BJ (cell line): ENCODE measurements around the gene IL20RA. TPM values are rescaled to one million over a fixed set of nuclear protein-coding genes. Genes with fewer than 3 reads are reported as not detected.

ENCODE experiments used
- CTCF ChIA-PET: fragments of 350-600 bp; formaldehyde crosslinking; extraction: SDS; loops from one replicate; lab custom pipeline; 2021; ENCODE audit warnings: antibody characterized with exemption, inconsistent platforms; lab: Yijun Ruan, JAX
- POLR2A ChIA-PET: fragments of 300-600 bp; sonication (Branson Sonifier 250); formaldehyde crosslinking; extraction: SDS; loops from one replicate; lab custom pipeline; 2021; ENCODE audit warnings: antibody characterized with exemption; lab: Charles Lee
- DNase-seq: peaks from one replicate; pipeline ENCODE4 v3.0.0-alpha.2; 2011; ENCODE audit warnings: low read depth
- H3K27me3 ChIP-seq: 2 replicates; pipeline ENCODE4 v1.6.0; 2011; ENCODE audit warnings: low read length; ENCODE audit not compliant: control insufficient read depth, insufficient read depth
- H3K36me3 ChIP-seq: 2 replicates; pipeline ENCODE4 v1.5.1; 2011; ENCODE audit warnings: low read length; ENCODE audit not compliant: control insufficient read depth, insufficient read depth
- H3K4me3 ChIP-seq: 2 replicates; pipeline ENCODE4 v1.5.1; 2011; ENCODE audit warnings: low read depth, mild to moderate bottlenecking, control low read depth, low read length
- CTCF ChIP-seq: IDR thresholded peaks from 2 replicates; pipeline ENCODE4 v1.5.1; 2011; ENCODE audit warnings: low read depth, mild to moderate bottlenecking, control low read depth, inconsistent platforms, low read length, moderate library complexity; ENCODE audit not compliant: insufficient read depth
- polyA plus RNA-seq: library from polyadenylated mRNA; depleted of rRNA; stranded (reverse); fragments of >200 nt; gene quantifications from 2 replicates; pipeline ENCODE4 v1.2.3, GENCODE V29; 2011

IL20RA gene
- polyA plus RNA-seq, 1 experiment = not detected

DNA sequence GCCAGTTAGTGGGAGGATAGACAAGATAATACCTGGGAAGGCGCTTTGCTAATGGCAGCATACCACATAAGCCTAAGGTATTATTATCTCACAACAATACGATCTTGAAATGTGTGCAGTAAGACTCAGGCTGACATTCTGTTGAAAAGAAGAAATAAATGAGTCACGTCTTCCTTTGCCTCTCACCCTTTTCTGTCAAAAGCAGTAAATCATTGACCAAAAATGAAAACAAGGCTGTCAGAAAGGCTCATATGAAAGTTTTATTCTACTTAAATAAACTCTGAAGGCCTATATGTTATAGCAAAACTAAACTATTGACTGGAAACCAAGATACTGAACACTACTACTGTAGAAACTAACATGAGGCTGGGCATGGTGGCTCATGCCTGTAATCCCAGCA lies 43.1 kb upstream of the IL20RA start:
- ChIA-PET CTCF (interaction anchor here (1.8 kb wide), 1 partner anchor 10 kb away, joined by 6 read pairs; no protein-coding TSS in a partner anchor), POLR2A (no interaction called here)
- TF ChIP-seq CTCF = no peak

DNA sequence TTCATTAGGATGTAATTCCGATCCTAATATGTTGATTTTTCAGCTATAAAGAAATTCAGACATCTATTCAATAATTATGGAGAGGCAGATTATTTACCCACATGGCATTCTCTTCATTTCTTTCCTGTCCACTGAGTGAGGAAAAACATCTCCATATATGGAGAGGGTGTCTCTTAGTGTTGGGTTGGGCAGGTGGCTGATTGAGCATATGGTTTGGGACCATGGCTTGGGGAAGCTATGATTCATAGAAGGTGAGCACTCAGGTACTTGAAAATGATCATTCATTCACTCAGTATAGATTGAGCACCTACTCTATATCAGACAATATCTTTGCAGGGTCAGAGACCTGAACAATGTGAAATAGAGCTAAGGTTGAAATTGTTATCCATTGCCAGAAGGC lies 41.3 kb upstream of the IL20RA start:
- ChIA-PET CTCF (interaction anchor here (1.1 to 1.3 kb wide), 3 partner anchors 8 to 228 kb away, joined by 3 to 5 read pairs (median 5); no protein-coding TSS in a partner anchor), POLR2A (interaction anchor here (0.7 kb wide), 1 partner anchor 49 kb away, joined by 3 read pairs; no protein-coding TSS in a partner anchor)
- H3K36me3 ChIP-seq = no peaks in the 10 kb centered on the region
- DNase-seq = no peak
- no peaks in the 10 kb centered on the region; the same call in 1 of the 2 replicates for H3K27me3 ChIP-seq
- no peak overlapping the region for H3K4me3 ChIP-seq
- no peak for TF ChIP-seq CTCF

More for the DNA sequence above, 43.1 kb upstream of the IL20RA start:
- DNase-seq = no peak
- H3K27me3 ChIP-seq = no peaks in the 10 kb centered on the region
- no peak overlapping the region for H3K4me3 ChIP-seq
- no peaks in the 10 kb centered on the region for H3K36me3 ChIP-seq

DNA sequence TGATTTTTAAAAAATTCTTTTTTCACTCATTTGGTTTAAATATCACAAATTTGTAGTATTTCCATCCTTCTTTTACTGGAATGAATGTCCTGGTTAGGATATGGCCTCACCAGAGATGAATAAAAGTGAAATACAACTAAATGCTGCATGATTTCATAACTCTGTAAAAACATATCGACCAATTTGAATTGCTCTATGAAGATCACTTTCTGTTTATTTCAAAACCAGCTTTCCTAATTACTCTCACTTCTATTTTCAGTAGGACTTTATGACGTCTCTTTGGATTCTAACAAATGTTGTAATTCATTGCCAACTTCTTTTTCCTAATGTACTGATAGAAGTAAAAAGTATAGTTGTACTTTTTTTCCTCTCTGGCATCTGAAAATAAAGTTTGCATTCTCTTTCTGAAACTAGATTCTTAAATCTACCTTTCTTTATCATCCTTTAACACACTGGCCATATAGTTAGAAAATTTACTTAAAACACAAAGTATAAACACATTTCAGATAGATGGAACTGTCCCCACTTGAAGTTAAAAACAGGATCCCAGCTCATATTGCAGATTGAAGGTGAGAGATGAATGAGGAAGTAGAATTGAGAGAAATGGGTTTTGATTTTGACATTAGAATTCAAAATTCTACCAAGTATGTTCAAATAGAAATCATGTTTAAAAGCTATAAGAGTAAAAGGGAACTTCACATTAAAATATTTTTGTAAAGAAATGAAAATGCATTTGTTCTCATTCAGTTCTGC lies 40.3 kb upstream of the IL20RA start:
- no peak for DNase-seq
- Histone ChIP-seq H3K4me3 (no peak overlapping the region), H3K36me3 (no peaks in the 10 kb centered on the region), H3K27me3 (no peaks in the 10 kb centered on the region; the same call in 1 of the 2 replicates)
- ChIA-PET POLR2A (interaction anchor here (0.7 kb wide), 1 partner anchor 48 kb away, joined by 3 read pairs; no protein-coding TSS in a partner anchor), CTCF (interaction anchor here (1.1 to 1.3 kb wide), 3 partner anchors 8 to 229 kb away, joined by 3 to 5 read pairs (median 5); no protein-coding TSS in a partner anchor)
- no peak for TF ChIP-seq CTCF

DNA sequence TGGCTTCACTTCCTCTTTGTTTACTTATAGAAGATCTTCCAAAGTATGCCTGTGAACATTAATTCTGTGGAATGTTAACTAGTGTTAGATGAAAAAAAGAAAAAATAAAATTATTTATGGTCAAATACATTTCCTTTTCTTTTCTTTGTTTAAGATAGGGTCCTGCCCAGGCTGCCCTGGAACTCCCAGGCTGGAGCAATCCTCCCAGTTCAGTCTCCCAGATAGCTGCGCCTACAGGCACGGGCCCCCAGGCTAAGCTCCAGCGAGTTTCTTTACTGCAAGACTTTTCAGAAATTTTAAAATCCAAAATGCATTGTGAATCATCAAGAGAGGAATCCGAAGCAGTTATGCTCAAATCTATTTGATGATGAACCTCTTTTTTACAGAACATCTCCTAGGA lies 39.3 kb upstream of the IL20RA start:
- POLR2A ChIA-PET = no interaction called here
- CTCF ChIA-PET = interaction anchor here (1.1 to 1.3 kb wide), 2 partner anchors 10 to 230 kb away, joined by 3 to 5 read pairs; no protein-coding TSS in a partner anchor
- no peaks in the 10 kb centered on the region for H3K36me3 ChIP-seq
- no peak overlapping the region for H3K4me3 ChIP-seq
- TF ChIP-seq CTCF = no peak
- DNase-seq = no peak
- H3K27me3 ChIP-seq = no peaks in the 10 kb centered on the region; the same call in 1 of the 2 replicates

GRCh38 chr6:137081997-137082396 lies 37.2 kb upstream of the IL20RA start:
- H3K27me3 ChIP-seq = no peaks in the 10 kb centered on the region; the same call in 1 of the 2 replicates
- no peaks in the 10 kb centered on the region for H3K36me3 ChIP-seq
- POLR2A ChIA-PET = no interaction called here
- no peak for DNase-seq
- H3K4me3 ChIP-seq = no peak overlapping the region
- CTCF ChIA-PET = no interaction called here
- no peak for TF ChIP-seq CTCF
